DMS53 (cell line): ENCODE results near the gene DAPK1.
A peak's percentile ranks its signal among the peaks of the same experiment; 100 is the strongest.

Experiments
- DNase-seq: peaks from one replicate; lab custom pipeline; 2025; lab: John Stamatoyannopoulos, UW

The DAPK1 gene

DNA sequence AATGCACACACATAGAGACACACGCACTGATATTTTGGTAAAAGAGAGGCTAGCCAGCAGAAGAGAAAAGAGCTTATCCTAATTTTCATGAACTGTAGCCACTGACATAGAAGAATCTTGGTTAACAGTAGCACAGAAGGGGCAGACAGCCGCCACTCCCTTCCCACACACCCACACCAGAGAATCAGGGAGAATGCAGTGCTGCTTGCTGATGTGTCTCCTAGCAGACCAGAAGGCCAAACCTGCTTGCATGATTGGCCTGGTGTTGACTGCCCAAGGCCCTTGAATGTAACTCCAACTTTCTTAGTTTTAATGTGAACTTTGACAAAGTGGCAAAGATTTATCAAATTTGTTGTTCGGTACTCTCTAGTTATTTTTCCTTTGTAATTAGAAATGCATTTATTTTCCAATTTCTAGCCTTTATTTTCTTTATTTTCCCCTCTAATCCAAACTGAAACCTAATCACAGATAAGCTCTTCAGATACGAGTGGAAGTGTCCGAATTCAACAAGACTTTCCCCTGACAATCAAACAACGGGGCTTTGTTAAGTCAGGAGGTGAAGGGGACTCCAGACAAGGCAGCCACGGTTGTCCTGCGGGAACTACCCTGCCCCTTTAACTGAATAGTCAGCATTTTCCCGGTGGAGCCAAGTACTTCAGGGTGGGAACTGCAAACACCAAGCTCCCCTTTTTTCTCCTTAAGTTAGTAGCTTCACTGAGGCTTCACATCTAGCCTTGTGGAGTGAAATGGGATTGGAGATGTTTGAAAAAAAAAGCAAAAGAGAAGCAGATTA lies 146.3 kb downstream of the DAPK1 start:
- no peak for DNase-seq

DNA sequence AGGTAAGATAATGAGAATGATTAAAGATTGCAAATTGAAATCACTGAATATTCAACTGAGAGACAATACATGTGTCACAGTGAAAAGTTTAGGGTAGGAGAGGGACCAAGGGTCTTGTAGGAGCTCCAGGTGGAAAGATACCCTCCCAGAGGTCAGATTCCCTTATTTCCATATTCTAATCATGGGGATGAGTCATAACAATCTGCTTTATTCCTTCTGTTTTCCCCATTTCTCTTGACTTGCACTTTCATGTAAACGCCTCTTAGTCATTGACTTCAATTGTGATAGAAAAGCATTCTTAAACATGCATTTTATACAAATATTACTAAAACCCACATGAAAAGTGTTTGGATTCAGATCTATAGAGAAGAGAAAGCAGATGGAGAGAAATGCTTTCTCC lies 147.0 kb downstream of the DAPK1 start:
- DNase-seq, result no peak

DNA sequence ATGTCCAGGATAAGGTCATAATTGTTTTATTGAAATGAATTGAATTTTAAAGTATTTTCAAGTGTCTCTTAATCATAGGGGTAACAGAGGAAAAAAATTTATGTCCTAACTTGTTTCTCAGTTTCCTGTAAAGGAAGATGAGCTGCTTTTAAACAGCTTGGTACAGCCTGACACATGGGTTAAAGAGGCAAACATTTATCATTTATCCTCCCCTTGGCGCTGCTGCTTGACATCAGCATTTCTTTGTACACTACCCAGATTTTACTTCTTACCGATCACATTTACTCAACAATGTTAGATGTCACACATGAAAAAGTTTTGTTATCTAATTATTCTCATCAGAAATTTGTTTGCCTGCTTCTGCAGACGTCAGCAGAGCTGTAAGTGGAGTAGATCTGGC lies 148.9 kb downstream of the DAPK1 start:
- no peak for DNase-seq

DNA sequence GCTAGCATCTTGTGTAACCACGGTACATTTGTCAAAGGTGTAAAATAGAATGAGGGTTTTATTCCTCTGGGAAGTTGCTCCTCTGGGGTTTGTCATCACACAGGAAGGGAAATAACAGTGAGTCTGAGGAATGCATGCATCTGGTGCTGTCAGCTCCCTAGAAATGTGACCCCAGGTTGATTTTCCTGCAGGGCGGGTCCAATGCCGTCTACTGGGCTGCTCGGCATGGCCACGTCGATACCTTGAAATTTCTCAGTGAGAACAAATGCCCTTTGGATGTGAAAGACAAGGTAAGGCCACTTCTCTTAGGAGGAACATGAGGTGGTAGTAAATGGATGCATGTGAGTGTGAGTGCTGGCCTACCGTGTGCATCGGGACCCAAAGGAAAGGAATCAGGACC lies 149.4 kb downstream of the DAPK1 start:
- no peak for DNase-seq

DNA sequence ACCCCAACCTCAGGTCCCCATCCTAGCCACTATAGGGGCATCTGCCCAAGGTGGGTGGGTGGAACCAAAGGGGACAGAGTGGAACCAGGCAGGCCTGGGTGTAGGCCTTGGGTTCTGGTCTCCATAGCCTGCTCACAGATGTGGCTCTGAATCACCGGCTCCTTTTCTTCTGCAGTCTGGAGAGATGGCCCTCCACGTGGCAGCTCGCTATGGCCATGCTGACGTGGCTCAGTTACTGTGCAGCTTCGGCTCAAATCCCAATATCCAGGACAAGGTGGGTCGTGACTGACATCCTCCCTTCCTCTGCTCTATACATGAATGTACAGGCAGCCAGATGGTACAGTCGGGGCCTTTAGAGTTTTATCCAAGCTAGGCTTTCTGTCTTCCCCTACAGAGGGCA lies 150.9 kb downstream of the DAPK1 start:
- DNase-seq, result no peak

DNA sequence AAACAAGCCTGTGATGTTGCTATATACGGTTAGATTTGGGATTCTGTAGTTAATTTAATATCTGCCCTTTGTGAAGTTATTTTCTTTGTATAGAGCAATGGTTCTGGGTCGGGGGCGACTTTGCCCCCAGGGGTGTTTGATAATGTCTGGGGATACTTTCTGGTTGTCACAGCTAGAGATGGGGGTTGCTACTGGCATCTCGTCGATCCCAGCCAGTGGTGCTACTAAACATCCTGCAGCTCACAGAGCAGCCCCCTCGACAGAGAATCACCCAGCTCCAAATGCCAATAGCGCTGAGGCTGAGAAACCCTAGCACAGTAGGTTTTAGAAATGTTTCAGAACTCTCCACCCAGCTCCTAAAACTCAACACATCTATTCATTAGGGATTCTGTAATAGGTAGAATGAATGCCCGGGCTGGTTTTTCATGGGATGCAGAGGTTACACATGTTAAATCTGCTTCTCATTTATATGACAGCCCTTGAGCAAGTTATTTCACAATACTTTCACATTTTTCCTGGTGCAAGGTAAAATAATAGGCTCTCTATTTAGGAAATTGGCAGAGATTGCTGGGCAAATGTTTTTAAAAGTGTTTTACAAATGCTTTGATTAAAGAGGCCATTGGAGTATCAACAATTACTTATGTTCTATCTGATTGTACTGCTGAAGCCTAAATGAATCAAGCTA lies 153.1 kb downstream of the DAPK1 start:
- no peak for DNase-seq

DNA sequence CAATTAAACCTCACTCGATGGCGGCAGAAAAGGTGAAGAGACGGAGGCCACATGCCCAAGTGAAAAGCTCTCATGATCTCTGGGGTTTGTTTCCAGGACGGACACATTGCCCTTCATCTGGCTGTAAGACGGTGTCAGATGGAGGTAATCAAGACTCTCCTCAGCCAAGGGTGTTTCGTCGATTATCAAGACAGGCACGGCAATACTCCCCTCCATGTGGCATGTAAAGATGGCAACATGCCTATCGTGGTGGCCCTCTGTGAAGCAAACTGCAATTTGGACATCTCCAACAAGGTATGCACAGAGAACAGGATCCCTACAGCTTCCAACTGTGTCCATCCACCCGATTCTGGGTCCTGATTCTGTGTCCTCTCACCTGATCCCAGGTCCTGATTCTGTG lies 153.8 kb downstream of the DAPK1 start:
- no peak for DNase-seq

DNA sequence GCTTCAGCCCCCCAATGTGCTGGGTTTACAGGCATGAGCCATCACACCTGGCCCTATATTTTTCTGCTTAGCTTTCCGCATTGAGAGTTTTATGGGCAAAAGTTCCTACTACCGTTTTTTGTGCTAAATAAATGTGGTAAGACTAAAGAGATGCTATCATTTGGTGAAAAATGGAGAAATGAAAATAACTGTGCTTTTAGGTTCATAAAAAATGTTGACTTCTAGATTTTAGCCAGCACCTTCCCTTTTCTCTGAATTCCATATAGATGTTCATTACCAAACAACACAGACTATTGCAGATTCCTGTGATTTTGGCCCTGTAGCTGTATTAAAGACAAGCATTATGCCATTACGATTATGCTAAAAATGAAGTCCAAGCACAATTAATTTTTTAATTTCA lies 156.3 kb downstream of the DAPK1 start:
- no peak for DNase-seq

DNA sequence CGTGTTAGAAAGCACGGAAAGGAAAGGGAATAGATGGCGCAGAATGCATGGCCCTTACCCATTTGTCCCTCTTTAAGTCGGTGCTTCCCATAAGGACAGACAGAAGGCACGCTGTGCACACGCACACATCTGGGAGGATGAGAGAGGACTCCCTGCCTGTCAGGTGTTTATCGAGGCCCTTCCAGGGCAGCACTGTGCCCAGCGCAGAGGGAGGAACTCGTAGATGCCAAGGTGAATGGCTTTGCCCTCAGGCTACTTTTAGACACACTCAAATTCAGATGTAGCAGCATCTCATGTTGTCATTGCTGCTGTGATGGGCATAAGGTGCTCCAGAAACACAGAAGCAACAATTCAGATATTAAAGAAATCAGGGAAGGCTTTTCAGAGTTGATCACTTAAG lies 158.1 kb downstream of the DAPK1 start:
- DNase-seq, result no peak

DNA sequence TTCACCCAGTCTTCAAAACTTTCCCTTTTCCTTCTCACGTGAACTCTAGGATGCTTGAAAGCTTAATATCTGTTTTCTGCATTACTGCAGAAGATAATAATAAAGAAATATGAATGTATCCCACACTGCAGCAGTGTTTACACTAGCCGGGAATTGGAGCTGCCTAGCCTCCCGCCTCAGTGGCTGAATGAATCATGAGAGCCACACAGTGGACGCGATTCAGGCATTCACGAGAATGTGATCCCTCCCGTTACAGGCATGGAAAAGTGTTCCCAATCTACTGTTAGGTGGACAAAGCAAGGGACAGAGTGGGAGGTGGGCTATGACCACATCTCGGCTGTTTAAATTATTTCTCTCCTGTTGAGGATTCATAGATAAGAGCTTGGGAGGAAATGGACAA lies 158.8 kb downstream of the DAPK1 start:
- DNase-seq, result no peak

DNA sequence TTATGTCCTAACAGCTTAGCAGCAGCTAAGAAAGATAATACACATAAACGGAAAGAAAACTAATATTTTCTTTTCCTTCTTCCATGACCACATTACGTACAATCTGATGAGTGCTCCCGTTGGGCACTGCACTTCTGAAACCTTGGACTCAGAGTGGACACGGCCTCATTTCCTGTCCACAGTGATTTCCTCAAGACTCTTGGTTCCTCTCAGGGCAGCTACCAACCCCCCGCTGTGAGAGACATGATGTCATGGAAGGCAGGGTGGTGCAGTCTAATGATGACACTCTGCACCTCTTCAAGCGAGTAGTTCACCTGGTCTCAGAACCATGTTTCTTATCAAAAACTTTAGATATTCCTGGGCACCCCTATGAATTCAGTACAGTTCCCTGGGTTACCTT lies 159.5 kb downstream of the DAPK1 start:
- DNase-seq, result no peak

DNA sequence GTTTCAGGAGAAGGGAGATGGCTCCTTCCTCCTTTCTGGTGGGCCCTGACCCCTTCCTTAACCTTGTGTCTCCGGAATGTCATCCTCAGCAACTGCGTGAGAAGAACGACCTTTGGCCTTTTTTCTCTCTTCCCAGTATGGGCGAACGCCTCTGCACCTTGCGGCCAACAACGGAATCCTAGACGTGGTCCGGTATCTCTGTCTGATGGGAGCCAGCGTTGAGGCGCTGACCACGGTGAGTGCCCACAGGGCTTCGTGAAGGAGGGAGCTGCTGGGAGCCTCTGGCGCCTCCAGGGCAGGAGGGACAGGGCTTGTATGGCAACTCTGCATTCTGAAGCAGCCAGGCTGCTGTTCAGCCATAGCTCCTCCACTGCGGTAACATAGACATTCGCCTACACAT lies 160.2 kb downstream of the DAPK1 start:
- no peak for DNase-seq

DNA sequence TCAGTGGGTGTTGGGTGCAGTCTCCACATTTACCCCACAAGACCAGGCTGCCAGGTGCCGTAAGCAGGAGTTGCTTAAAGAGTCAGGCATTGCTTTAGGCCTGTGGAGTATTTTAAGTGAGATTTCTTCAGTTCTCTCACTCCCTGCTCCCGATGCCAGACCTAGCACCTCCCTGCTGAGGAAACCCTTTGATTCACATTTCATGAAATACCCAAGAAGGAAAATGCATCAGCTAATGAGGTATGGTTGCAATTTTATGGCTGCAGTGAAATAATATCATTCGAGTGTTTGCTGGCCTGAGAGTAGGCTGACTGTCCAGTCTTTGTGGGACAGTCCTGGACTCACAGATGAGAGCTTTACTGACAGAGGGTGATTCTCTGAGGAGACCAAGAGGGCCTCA lies 160.8 kb downstream of the DAPK1 start:
- DNase-seq, result no peak

DNA sequence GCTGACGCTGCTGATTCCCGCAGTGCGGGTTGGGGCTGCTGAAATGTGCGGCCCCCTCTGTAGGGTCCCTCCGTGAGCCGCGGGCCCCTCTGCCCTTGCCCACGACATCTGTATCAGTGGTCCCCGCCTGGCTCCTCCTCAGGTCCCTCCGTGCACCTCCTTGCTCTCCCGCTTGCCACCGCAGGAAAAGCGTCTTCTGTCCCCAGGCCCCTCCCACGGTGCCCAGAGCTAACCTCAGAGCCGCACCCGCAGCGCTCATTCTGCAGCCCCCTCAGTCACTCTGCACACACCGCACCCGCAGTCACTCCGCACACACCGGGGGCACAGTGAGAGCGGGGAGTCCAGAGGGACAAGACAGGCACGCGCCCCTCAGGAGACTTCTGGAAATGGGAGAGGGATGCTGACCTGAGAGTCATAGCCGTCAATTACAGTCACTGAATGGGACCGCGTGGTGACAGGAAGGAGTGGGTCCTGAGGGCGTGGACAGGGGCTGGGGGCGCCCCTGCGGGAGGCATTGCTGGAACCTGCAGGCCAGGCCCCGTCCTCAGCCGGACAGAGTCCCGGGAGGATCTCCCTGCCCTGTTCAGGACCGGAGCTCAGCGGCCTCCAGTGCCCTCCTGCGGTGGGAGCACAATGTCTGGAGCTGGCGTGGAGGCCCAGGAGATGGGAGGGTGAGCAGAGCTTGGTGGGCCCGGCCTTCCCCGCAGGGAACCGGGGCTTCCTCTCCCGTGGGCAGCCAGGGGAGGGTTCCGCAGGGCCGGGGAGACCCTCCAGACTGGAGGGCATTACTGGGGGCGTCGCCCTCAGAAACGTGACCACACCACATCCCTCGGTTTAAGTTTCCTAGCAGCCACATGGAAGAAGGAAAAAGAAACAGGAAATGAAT lies 162.1 kb downstream of the DAPK1 start:
- no peak for DNase-seq

DNA sequence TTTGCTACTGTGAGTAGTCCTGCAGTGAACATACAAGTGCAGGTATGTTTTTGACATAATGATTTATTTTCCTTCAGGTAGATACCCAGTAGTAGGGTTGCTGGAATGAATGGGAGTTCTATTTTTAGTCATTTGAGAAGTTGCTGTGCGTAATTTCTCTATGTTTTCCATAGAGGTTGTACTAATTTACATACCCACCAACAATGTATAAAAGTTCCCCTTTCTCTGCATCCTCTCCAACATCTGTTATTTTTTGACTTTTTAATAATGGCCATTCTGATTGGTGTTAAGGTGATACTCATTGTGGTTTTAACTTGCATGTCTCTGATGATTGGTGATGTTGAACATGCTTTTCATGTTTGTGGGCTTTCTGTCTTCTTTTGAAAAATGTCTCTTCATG lies 163.6 kb downstream of the DAPK1 start:
- no peak for DNase-seq

DNA sequence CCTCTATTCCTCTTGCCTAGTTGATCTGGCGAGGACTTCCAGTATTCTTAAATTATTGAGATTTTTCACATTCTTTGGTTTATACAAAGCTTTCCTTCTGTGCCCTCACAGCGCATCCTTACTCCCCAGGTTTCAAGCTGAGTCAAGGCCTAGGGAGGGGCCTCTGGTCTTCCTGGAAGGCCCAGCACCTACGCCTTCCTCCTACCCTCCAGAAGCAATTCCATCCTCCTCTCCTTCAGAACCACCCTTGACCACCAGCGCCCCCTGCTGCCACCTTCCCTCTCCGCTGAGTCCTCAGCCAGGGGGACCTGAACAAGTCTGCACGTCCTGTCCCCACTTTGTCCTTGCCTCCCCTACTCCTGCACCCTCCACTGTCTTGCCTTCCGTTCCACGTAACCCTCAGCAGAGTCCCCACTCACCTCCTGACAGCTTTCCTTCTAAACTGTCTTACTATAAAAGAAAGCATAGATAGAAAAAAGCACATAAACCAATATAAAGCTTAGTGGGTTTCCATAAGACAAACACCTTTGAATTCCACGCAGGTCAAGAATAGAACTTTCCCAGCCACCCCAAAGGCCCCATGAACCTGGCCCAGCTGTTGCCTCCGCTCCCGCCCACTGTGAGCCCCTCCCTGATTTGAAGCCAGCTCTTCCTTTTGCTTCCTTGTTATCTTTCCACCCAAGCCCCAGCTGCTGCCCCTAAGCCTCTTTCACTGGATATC lies 165.3 kb downstream of the DAPK1 start:
- DNase-seq, result peak; percentile 70

DNA sequence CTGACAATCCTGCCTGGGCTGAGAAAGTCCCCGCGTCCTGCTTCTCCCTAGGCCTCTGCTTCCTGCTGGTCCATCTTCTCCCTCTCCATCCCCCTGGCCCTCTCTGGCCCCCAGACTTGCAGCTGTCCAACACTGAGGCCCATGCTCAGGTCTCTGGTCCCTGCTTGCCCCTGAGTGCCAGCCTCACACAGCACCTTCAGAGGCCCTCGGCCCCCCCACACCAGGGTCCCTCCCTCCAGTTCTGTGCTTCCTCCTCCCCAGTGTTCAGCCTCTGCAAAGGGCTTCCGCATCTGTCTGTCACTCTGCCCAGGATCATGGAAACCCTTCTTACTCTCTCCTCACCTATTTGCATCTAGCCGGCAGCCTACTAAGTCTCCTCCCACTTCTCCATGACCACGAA lies 165.9 kb downstream of the DAPK1 start:
- DNase-seq, result no peak

DNA sequence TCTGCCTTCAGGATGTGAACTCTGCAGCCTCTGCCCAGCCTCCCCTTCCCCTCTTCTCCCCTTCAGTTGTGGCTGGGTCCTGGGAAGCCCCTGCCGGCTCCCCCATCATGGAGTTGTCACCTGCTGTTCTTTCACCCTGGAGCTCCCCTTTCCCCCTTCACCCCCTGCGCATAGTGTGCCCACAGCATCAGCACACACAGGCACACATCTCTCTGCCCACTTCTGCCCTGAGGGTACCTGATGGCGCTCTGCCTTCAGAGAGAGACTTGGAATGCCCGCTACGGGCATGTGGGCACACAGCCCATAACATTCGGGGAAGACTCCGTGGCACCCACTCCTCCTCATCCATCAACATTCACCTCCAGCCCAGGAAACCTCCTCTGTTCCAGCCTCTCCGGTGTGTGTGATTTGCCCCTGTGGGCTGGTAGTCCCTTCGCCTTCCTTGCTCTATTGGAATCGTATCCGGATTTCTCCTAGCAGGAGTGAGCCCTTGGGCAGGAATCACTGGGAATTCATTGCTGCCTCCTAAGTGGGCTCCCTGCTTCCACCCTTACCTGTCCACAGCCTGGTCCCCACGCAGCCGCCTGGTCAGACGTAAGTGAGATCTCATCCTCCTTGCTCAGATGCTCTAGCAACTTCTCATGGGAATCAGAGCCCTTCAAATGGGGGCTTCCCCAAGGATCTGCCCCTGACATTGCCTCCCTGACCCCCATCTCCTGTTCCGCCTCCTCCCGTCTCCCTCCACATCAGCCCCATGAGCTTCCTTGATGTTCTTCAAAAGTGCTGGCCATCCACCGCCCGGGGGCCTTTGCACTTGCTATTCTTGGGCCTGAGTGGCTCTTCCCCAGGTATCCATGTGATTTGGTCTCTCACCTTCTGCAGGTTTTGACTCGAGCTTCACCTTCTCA lies 166.7 kb downstream of the DAPK1 start:
- no peak for DNase-seq

DNA sequence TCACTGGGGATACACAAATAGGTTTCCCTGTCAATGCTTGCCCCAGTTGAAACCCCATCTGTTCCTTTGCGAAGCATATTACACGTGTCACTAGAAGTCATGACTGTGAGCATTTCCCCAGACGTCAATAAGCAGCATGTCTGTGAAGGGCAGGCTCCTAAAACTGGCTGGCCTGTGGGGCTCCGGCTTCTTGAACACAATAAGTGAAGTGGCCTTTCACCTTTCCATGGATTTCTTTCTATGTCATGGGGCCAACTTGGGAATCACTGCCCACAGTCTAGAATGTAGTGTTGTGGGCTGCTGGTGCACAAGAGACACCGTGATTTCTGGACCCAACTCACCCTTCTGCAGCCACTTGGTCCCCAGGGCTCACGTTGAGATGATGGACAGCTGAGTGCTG lies 167.8 kb downstream of the DAPK1 start:
- no peak for DNase-seq

DNA sequence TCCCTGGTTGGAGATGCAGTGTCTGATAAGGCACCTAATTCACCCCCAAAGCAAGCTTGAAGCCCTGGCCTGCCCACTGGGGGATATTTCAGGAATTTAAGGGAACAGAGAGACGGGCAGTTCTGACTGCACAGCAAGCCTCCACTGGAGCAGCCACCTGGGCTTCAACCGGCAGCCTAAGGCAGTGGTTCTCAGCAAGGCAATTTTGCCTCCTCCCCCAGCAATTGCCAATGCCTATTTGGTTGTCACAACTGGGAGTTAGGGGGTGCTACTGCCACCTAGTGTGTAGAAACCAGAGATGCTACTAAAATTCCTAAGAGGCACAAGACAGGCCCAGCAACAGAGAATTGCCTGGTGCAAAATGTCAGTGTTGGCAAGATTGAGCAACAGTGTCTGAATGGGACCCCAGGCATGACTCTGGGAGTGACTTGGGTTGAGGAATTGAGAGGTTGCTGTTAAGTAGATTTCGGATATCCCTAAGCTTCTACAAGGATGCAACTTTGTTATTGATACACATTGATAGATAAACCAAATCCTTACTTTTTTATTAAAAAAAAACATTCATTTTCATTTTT lies 169.6 kb downstream of the DAPK1 start:
- DNase-seq, result peak; percentile 65

DNA sequence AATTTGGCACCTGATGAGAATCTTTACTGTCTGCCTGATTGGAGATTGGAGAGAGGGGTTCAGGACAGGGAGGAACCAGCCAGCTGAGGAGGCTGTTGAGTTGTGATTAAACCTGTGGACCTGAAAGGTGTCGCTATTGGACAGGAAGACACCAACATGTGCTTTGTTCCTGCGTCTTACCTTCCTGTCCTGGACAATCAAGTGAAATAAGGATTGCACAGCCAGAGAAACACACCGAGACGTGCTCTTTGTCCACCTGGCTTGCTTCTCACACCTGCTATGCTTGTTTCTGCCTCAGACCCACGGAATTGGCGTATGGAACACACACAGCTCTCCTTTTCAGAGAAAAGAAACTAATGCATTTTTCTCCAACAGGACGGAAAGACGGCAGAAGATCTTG lies 170.6 kb downstream of the DAPK1 start:
- no peak for DNase-seq
